ENCODE measurements around the gene SSTR5.

DNA sequence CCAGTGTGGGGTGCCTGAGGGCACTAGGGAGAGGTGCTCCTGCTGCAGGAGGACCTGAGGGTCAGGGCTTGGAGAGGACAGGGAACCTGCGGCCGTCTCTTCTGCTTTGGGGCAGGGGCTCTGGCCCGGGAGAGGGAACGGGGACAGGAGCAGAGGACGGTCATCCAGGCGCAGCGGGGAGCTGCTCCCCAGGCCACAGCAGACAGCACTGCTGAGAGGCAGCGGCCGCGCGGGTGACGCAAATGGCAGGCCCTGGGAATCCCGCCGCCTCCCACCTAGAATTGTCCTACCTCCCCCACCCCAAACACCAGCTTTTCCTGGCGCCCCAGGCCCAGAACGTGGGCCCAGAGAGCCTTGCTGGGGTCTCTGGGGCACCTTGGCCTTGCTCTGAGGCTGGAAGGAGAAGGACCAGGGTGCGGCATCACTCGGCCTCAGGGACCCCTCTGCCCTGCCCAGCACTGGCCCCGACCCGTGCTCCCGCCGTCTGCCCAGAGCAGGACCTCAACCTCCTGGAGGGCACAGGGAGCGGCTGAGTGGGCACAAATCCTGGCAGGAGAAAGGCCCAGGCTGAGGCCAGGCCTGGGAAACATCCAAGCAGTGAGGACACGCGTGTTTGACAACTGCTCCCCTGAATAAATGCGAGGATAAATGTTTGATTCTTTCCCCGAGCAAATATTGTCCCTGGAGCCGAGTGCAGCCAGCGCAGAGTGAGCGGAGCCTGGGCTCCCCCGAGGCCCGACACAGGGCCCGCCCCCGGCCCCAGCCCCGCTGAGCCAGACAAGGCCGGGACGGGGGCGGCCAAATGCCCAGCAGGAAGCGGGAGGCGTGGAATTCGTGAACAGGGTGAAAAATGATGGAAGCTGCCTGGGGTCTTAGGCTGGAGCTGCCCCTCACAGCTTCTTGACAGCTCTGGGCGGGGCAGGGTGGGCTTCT is 8.5 kb downstream of the SSTR5 start:
- TF ChIP-seq CTCF (IDR thresholded peaks at IDR 0.05) (no peak), POLR2A (IDR thresholded peaks at IDR 0.05) (no peak)
